ENCODE measurements around the gene INSC.

Gene INSC

DNA sequence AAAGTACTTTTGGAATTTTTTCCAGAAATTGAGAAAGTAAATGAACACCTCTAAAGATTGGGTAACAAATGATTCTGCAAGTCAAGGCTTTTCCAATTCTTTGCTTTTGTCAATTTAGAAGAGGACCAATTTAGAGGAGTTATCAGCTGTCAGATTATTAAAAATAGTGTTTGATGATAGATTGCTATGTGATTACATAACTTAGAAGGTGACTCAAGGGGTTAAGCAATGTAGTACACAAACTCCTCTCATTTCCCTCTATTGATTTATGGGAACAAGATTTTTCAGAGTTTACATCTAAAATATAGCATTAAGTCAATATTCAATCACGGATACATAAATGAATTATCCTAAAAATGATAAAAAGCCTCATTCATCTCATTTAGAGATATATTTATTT lies 70.3 kb downstream of the INSC start:
- no peak for DNase-seq (ENCODE audit: low read depth, low spot score)

DNA sequence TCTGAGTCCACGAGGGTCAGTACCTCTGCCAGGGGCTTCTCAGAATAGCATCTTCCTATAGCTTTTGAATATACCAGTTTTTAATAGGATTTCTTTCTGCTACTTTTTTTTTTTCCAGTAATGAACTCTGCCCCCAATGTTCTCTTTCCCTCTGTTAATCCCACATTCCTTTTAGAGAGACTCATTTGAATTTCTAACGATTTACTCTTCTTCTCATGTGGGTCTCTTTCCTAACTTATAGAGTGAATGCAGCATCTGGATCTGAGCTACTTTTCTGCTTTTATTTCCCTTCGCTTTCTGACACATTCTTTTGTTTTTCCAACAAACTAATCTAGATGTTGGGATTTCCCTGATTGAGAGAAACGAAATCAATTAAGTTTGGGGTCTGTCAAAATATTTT lies 71.4 kb downstream of the INSC start:
- DNase-seq (ENCODE audit: low read depth, low spot score), result no peak

DNA sequence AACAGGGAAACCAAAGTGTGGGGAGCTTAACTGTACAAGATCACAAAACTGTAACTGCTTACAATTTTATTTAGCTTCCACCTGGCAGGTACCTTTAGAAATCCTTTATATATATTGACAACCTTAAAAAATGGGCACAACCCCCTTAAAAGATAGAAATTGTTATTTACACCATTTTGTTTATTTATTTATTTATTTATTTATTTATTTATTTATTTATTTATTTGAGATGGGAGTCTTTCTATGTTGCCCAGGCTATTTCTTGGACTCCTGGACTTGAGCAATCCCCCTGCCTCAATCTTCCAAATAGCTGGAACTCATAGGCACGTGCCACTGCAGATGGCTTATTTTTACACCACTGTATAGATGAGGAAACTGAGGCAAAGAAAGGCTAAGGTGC lies 74.5 kb downstream of the INSC start:
- DNase-seq (ENCODE audit: low read depth, low spot score), result no peak

DNA sequence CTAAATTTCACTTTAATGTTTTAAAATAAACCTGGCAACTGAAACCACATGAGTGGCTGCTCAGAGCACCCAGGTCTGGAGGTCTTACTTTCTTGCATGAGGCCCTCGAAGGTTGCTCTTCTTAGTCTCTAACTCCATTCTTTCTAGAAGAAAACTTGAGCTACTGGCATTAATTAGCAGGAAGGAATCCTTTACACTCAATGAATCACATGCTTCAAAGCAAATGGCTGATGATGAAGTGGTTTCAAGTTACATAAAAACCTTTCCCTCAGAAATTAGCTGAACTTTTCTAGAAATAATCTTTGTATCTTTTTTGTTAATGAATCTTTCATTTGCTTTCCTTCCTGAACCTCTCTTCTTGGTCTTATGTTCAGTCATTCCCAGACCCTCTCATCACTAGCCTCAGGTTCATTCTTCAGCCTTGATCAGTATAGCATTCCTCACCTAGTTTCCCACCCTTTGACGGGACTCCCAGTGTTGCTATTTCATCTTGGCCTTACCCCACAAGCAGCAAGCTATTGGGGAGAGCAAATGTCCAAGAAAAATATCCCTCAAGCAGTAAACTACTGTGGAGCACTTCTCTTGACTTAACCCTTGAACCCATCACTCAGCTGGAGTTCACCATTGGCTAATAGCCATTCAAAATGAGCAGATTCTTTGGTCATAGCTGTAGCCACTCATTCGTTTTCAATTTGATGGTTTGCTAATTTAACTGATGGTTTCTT lies 75.1 kb downstream of the INSC start:
- DNase-seq (ENCODE audit: low read depth, low spot score), result peak; percentile 41

DNA sequence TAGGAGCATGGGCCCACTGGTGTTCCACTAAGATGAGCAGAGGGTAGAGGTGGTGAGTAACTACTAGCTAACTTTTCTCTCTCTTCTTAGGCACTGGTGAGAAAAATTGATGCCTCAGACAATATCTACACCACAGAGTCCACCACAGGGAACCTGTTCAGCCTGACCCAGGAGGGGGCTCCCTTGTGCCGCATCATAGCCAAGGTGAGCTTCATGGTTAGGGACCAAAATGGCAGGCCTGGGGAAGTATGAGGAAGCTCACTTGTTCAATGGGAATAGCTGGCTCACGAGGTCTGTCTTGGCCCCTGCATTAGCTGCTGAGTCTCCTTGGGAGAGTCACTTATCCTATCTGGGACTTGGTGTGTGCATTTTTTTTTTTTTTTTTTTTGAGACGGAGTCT lies 75.9 kb downstream of the INSC start:
- no peak for DNase-seq (ENCODE audit: low read depth, low spot score)

DNA sequence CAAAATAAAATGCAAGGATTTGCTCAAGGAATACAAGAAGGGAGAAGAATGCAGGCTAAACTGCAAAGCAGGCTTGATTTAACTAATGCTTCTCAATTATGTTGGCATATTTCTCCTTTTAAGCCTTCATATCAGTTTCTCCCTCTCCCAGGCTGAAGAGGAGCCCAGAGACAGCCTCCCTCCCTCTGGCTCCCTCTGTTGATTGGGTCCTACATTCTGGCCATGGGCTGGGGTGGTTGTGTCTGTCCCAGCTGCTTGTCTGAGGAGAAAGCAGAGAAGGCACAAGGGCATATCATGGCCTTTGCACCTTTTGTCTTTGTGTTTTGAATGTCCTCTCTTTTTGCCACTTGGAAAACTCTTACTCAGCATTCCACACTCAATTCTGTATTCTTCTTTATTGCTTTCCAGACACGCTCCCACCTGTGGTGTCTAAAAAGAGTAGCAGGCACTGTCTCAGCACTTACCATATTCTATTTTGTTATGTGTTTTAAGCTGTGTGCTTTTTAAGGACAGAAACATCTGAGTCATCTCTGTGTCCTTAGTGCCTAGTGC lies 77.4 kb downstream of the INSC start:
- no peak for DNase-seq (ENCODE audit: low read depth, low spot score)

DNA sequence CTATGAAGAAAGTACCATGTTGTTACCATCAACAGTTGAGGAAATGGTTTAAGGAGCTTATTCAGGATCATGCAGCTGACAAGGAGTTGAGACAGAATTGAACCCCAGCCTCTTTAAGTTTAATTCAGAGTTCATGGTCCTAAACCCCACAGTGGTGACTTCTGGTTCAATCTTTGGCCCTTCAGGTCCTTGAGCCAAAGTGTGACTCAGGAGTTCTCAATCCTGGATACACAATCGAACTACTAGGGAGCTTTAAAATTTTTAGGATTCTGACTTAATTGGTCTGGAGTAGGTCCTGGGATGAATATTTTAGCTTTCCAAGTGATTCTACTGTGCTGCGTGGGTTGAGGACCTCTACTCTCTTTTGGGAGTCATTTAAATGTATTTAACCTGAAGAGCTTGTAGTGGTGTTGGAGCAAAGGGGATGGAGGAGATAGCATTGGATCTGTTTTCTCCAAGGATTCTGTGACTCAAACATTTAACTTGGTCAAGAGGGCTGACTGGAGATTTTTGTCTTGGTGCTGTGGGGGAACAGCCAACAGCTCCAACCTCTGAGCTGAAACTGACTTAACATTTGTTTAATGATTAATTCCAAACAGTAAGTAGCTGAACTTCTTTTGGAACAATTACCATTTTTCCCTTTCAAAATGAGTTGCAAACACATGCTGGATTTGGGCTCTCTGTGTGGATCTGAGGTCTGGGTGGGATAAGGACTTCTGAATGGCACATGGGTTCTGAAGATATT lies 80.1 kb downstream of the INSC start:
- no peak for DNase-seq (ENCODE audit: low read depth, low spot score)

DNA sequence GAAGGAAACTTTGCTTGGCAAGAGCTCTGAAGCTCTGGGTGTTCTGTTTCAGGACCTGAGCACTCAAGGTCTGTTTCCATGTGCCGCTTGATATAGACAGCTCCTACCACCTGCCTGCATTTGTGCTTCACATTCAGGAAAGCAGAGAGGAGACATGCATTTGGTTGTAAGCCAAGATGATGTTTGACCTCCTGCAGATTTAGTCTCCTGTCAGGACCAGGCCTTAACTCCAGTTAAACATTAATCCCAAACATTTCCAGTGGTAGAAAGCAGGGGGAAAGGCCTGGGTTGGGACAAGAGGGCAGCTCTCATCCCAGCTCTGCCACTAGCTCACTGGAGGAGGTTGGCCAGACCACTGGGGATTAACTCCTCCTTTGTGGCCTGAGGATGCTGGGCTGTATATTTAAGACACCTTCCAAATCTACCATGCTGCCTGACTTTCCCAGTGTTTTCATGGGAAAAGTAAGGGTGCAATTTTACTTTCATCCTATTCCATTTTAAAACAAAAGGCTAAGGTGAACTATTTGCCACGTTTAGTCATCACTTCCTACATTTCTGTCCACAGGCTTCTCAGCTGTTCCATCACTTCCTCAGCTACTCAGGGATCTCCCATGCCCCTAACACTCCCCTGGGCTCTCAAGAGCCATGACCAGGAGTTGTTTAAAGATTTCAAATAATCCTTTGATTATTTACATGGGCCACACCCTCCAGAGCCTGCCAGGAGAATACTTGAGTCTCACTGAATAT lies 80.9 kb downstream of the INSC start:
- no peak for DNase-seq (ENCODE audit: low read depth, low spot score)

DNA sequence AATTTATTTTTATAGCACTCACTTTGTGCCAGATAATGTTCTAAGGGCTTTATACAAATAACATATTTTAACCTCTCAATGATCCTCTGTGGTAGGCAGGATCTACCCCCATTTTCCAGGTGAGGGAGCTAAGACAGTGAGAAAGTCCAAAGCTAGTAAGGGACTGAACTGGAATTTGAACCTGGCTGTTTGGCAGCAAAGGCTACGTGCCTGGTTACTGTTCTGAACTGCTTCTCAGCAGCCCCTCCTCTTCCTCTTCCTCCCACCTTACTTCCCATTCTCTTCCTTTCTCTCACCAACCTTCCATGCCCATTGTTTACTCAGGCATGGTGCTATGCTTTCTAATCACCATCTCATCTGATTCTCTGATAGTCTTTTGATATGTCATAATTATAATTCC lies 82.0 kb downstream of the INSC start:
- DNase-seq (ENCODE audit: low read depth, low spot score), result no peak

DNA sequence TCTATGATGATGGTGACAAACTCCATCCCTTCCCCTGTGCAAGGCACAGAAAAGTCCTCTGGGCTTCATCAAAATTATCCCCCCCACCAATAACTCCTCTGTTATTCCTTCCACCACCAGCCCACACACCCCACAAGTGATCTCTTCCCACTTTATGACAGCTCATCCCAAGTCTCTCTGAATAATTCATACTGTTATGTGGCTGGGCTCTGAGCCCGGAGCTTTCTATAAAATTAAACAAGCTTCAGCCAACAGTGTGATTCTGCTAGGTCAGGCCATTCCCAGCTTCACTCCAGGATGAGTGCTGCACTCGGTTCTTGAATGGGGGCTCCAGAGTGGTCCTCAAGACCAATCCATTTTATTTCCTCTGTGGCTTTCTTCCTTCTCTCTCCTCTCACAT lies 83.0 kb downstream of the INSC start:
- DNase-seq (ENCODE audit: low read depth, low spot score), result no peak

DNA sequence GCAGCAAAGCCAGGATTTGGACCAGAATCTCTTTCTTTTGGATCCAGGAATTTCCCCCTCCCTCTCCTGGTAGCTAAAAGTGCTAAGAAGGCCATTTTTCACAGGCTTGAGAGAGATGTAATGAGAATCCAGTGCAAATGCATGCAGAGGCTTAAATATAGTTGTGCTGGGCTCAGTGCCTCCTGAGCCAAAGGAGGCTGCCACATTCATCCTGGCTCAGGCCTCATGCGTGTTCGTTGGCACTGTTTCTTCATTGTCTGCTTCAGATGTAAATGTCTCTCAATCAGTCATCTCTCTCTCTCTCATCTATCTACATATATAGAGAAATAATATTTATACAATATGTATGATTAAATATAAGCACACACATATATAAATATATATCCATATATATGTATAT lies 83.6 kb downstream of the INSC start:
- DNase-seq (ENCODE audit: low read depth, low spot score), result no peak

DNA sequence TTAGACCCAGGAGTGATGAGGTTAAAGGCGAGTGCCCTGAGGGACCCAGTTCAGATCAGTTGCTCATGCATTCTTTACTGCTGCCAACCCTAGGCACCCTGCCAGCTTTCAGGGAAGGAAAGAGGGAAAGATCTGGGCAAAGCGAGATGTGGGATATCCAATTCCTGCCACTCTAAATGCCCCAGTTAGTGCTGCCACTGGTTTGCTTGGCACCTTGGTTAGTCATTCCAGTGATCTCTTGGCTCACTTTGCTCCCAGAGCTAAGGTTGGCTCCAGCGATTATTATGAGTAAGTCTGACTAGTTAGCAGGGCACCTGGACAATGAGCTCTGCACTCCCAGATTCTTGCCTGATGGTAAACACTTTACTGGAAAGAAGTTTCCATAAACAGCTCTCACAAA lies 85.0 kb downstream of the INSC start:
- DNase-seq (ENCODE audit: low read depth, low spot score), result no peak

DNA sequence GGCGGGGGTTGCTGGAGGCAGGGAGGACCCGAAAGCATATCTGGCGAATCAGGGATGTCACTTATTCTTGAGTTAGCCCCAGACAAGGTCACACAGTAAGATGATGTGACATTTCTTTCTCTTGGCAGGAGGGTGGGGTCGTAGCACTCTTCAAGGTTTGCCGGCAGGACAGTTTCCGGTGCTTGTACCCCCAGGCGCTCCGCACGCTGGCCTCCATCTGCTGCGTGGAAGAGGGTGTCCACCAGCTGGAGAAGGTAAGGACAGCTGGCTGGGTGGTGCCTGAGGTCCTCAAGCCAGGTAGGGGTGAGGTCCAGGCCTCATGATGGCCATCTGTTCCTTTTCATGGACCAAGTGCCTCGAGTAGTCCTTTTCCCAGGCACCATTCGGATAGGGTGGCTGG lies 86.0 kb downstream of the INSC start:
- DNase-seq (ENCODE audit: low read depth, low spot score), result no peak

DNA sequence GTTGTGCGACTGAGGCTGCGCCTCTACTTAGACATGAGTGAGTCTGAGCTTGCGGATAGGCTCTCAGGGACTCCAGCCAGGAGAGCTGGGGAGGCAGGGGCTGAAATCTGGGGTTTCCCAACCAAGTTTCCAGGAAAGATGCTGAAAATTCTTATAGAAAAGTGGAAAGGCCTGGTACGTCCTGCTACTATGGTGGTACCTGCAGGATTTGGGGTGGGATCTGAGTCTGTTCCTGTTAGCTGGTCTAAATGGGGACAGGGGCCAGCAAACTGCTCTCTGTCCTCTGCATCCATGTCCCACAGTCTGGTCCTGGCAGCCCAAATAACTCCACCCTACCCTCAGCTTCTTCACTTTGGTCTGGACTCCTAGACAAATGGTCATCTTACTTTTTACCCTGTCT lies 86.9 kb downstream of the INSC start:
- no peak for DNase-seq (ENCODE audit: low read depth, low spot score)

DNA sequence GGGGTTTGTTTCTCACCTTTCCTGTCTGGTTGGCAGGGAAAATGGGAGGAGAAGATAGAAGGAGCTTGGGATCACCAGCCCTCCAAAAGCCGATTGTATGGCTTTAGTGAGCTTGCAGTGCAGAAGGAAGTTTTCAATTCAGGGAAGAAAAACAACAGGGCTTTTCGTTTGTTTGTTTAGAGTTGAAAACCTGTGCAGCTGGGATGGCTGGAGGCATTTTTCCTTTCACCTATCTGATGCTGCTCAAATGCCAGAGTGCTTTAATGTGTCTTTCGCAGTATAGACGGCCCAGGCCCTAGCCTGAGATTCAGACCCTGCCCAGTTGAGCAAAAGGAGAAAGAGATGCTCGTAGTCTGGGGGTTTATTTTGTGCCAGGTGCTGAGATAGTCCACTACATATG lies 87.9 kb downstream of the INSC start:
- DNase-seq (ENCODE audit: low read depth, low spot score), result no peak

DNA sequence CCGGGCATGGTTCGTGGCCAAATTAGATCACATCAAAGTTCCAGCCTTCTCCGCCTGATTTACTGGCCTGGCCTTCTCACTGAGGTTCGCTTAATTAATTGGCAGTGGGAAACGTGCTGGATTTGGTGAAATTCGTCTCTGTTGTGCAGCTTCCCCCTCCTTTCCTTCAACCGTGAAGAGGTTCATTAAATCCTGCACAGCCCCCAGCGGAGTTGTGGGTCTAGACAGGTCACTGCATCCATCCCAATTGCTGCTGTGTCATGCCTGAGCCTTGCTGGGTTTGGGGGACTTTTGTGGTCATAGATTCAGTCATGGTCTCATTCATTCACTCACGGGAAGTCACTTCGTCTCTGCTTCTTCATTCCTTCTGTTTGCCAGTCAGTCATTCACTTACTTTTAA lies 90.0 kb downstream of the INSC start:
- DNase-seq (ENCODE audit: low read depth, low spot score), result no peak

DNA sequence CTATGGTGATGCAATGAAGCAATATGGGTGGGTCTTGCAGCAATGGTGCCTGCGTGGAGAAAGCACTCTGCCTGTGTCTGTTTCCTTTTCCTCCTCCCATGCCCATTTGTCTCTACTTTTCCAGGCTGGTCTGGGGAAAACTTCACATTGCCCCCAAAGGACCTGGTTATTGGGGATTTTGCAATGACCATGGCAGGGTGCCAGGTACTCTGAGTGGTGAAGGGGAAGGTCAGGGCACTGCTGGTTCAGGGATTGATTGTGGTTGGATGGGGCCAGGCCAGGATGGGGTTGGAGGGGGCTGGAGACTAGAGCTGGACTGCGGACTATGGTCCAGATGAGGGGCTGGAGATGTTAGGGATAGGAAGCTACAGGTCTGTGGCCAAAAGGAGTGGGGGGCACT lies 92.1 kb downstream of the INSC start:
- DNase-seq (ENCODE audit: low read depth, low spot score), result no peak

DNA sequence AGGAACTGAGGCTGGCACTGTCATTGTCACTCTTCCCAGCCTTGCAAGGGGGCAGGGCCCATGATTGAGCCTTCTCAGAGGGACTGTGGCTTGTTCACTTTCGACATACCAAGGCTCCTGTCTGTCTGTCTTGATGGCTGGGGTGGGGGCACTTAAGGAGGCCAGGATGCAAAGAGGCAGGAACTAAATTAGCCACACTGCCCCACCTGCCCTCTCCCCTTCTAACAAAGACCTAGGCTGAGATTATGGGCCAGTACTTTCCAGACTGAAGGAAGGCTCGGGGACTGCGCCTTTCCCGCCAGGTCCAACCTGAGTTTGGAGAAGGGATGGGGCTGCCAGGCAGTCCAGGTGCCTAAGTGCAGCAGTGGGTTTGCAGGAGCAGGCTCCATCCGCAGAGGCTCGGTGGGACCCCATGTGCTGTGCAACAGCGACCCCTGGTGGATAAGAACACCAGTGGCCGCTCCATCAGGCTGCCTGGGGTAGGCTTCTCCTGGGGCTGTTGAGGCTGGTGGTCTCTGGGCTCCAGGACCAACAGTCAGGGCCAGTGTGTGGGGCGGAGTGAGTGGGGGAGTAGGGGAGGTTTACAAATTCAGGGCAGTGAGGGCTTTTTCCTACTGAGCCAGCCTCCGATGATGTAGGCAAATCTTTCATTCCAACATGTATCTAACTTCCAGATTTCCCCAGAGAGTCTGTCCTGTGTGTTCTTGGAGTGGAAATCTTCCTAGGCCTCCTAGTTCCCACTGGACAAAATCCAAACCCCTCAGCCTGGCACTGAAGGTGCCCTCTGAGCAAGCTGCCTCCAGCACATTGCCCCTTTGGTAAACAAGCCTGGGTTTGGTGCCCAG lies 93.9 kb downstream of the INSC start:
- peak; percentile 27 for DNase-seq (ENCODE audit: low read depth, low spot score)

DNA sequence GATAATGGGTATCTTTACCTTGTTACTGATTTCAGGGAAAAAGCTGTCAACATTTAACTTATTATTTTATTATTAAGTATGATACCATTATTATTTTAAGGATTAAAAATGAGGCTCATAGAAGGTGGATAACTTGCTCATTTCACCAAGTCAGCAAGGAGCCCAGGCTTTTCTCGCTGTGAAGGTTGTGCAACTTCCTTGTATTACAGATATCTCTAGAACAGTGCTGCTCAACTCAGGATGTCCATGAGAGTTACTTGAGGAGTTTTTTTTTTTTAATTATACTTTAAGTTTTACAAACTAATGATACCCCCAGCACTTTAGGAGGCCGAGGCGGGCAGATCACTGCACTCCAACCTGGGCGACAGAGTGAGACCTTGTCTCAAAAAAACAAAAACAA lies 98.2 kb downstream of the INSC start:
- DNase-seq (ENCODE audit: low read depth, low spot score), result no peak

DNA sequence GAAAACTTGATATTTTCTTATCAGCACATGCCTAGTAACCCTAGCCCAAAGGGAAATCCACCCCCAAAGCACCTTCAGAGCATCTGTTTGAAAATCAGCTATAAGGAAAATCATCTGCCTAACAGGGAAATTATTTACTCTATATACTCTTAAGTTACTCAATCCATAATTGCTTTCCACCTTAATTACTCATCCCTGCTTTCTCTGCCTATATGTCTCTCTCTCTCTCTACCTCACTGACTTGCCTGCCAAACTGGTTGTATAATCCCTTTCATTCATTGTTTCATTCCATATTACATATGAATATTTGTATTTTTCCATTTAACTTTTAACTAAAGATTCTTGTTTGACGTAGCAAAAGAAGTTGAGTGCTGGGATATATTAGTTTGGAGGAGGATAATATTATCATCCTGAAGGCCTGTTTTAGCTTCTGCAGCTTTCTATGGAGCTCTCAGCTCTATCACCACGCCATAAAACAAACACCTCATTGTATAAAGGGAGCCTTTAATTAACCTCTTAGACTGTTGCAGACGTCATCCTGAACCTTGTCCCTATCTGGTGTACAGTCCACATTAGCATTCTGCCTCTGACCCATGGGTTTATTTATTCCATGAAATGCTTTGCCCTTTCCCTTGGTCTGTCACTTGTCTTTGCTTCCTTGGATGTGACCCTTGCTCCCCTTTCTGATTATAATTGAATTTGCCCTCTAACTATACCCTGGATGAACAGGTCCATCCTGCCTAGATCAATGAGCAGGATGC lies 98.9 kb downstream of the INSC start:
- no peak for DNase-seq (ENCODE audit: low read depth, low spot score)

DNA sequence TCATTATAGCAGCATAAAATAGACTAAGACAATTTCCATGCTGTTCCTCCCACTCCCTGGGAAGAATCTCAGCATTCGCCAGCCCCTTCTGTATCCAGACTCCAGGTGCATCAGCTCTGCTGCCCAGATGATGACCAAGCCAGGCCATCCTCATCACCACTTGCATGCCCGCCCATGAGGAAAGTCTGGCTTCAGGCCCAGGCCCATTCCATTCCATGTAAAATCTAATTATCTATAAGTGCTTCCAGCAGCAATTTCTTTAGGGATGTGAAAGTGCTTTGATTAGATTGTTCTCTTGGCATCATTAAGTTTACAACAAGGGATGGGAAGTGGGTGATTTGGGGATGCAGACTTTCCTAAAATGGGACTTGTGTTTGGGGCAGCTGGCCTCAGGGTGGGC lies 100.3 kb downstream of the INSC start:
- no peak for DNase-seq (ENCODE audit: low read depth, low spot score)

Data from brain pericyte (primary cell).